IPS-NIHi7 (cell line): ENCODE results near the gene KIF25.

ENCODE experiments used
- DNase-seq: peaks from one replicate; pipeline ENCODE4 v3.0.0; 2012; ENCODE audit warnings: mixed read lengths; ENCODE audit errors: extremely low spot score

The KIF25 gene

GRCh38 chr6:168087436-168088160, 90.1 kb downstream of the KIF25 start:
- no peak for DNase-seq

GRCh38 chr6:168088161-168089053, 90.9 kb downstream of the KIF25 start:
- DNase-seq = peak; percentile 88

- DNase-seq = no peak
Observed at GRCh38 chr6:168089186-168090063, 92.0 kb downstream of the KIF25 start.

GRCh38 chr6:168090064-168090690, 92.7 kb downstream of the KIF25 start:
- no peak for DNase-seq

- no peak for DNase-seq
Observed at GRCh38 chr6:168090706-168091105, 93.2 kb downstream of the KIF25 start.

GRCh38 chr6:168091381-168092264, 94.2 kb downstream of the KIF25 start:
- DNase-seq = no peak

GRCh38 chr6:168092541-168092940, 95.1 kb downstream of the KIF25 start:
- no peak for DNase-seq

- no peak for DNase-seq
Observed at GRCh38 chr6:168093071-168093505, 95.6 kb downstream of the KIF25 start.

- DNase-seq = no peak
Observed at GRCh38 chr6:168093634-168094033, 96.2 kb downstream of the KIF25 start.
